AG09309 (cell line): ENCODE measurements around the gene TEX13C.
"Not testable (repeated sequence)": the region's sequence is repeated elsewhere in the genome, so short reads cannot be mapped to it uniquely, and the experiment has no call there.

Source experiments
- DNase-seq: peaks from one replicate; pipeline ENCODE4 v3.0.0-alpha.2; 2010; ENCODE audit warnings: low read depth
- H3K4me3 ChIP-seq: 2 replicates; pipeline ENCODE4 v1.5.1; 2011; ENCODE audit warnings: mild to moderate bottlenecking, low read depth, low read length, moderate library complexity; ENCODE audit not compliant: control insufficient read depth
- CTCF ChIP-seq: IDR thresholded peaks from 2 replicates; pipeline ENCODE4 v1.5.1; 2011; ENCODE audit warnings: mild to moderate bottlenecking, low read depth, low read length, inconsistent platforms; ENCODE audit not compliant: insufficient read depth, control insufficient read depth; ENCODE audit errors: missing control alignments

Gene TEX13C

GRCh38 chrX:125293850-125294780 lies 25.6 kb upstream of the TEX13C start:
- no peak for DNase-seq
- H3K4me3 ChIP-seq, result no peak overlapping the region
- no peak for TF ChIP-seq CTCF

DNA sequence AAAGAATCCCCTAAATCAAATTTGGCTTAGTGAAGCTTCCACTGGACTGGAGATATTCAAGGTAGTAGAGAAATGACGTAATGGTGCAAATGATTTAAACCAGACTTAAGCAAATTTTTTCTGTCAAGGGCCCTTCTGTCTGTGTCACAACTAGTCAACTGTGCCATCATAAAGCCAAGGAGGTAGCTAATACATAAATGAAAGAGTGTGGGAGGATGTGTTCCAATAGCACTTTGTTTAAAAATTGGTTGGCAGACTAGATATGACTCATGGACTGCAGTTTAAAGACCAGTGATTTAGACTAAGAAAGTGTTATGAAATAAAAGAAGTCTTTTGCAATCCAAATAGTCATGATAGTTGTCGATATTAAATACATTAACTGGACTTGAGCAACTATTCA lies 24.3 kb upstream of the TEX13C start:
- H3K4me3 ChIP-seq, result no peak overlapping the region
- no peak for DNase-seq
- no peak for TF ChIP-seq CTCF

GRCh38 chrX:125298871-125299270 lies 20.8 kb upstream of the TEX13C start:
- no peak for DNase-seq
- no peak for TF ChIP-seq CTCF
- H3K4me3 ChIP-seq, result no peak overlapping the region

- no peak for DNase-seq
- TF ChIP-seq CTCF, result no peak
- no peak overlapping the region for H3K4me3 ChIP-seq
These were observed 13.3 kb upstream of the TEX13C start for GRCh38 chrX:125306335-125306866.

DNA sequence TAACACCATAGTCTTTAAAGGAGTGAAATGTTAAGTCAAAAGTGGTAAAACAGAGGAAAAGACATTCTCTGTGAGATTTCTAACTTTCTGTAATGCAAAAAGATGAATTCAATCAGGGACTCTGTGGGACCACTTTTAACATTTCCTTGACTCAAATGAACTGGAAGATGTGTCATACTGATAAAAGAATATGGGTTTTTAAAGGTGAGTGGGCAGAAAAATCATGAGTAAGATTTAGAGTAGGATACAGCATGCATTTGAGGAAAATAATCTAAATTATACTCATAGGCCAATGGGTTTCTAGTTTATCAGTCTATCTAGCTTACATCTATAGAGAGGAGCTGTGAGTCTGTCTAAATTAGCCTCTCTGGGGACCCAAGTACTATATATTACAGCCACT lies 11.0 kb upstream of the TEX13C start:
- TF ChIP-seq CTCF, result no peak
- H3K4me3 ChIP-seq, result no peak overlapping the region
- DNase-seq, result no peak

DNA sequence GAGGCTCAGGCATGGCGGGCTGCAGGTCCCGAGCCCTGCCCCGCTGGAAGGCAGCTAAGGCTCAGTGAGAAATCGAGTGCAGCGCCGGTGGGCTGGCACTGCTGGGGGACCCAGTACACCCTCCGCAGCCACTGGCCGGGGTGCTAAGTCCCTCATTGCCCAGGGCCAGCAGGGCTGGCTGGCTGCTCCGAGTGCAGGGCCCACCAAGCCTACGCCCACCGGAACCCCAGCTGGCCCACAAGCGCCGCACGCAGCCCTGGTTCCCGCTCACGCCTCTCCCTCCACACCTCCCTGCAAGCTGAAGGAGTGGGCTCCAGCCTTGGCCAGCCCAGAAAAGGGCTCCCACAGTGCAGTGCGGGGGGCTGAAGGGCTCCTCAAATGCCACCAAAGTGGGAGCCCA lies 505 bp upstream of the TEX13C start:
- not testable (repeated sequence) for H3K4me3 ChIP-seq, DNase-seq

GRCh38 chrX:125322431-125322830 lies 2.8 kb downstream of the TEX13C start:
- no peak overlapping the region for H3K4me3 ChIP-seq
- no peak for DNase-seq
- no peak for TF ChIP-seq CTCF
